GM18520 (cell line): ENCODE results near the gene SERPINA12.
A peak's percentile ranks its signal among the peaks of the same experiment; 100 is the strongest.
"Not testable (repeated sequence)": the region's sequence is repeated elsewhere in the genome, so short reads cannot be mapped to it uniquely, and the experiment has no call there.

Experiments used
- ATAC-seq: cut with Tn5 transposase; IDR thresholded peaks from one replicate; pipeline ENCODE4 v1.9.1; 2021; ENCODE audit not compliant: unreplicated experiment

The SERPINA12 gene

GRCh38 chr14:94494085-94494484, 15.2 kb downstream of the SERPINA12 start:
- no peak for ATAC-seq

- ATAC-seq: no peak
These were observed 17.8 kb downstream of the SERPINA12 start for GRCh38 chr14:94491511-94491910.

- ATAC-seq: no peak
These were observed 19.9 kb downstream of the SERPINA12 start for GRCh38 chr14:94489336-94489735.

- no peak for ATAC-seq
These were observed 22.4 kb downstream of the SERPINA12 start for GRCh38 chr14:94486883-94487282.

- no peak for ATAC-seq
These were observed 23.1 kb downstream of the SERPINA12 start for GRCh38 chr14:94485944-94486841.

GRCh38 chr14:94484481-94484880, 24.8 kb downstream of the SERPINA12 start:
- ATAC-seq: no peak

GRCh38 chr14:94483729-94484275, 25.5 kb downstream of the SERPINA12 start:
- ATAC-seq: no peak

- ATAC-seq: peak; percentile 62
These were observed 26.2 kb downstream of the SERPINA12 start for GRCh38 chr14:94483071-94483451.

- ATAC-seq: not testable (repeated sequence)
These were observed 26.9 kb downstream of the SERPINA12 start for GRCh38 chr14:94482132-94483070.

GRCh38 chr14:94481468-94482131, 27.7 kb downstream of the SERPINA12 start:
- ATAC-seq: peak; percentile 54

- no peak for ATAC-seq
These were observed 28.5 kb downstream of the SERPINA12 start for GRCh38 chr14:94480809-94481208.

GRCh38 chr14:94478420-94478819, 30.8 kb downstream of the SERPINA12 start:
- no peak for ATAC-seq

- no peak for ATAC-seq
These were observed 33.2 kb downstream of the SERPINA12 start, which contains the start of gene SERPINA9 for GRCh38 chr14:94476023-94476422. SERPINA9 (minus strand) TSS chr14:94476197; CDS start chr14:94469840, 6,357 bp downstream.

GRCh38 chr14:94474581-94475031, 34.7 kb downstream of the SERPINA12 start:
- ATAC-seq: no peak

- ATAC-seq: no peak
These were observed 35.4 kb downstream of the SERPINA12 start for GRCh38 chr14:94473666-94474410.

GRCh38 chr14:94472842-94473241, 36.4 kb downstream of the SERPINA12 start:
- no peak for ATAC-seq

- ATAC-seq: no peak
These were observed 38.2 kb downstream of the SERPINA12 start for GRCh38 chr14:94471045-94471444.

GRCh38 chr14:94470311-94470710, 39.0 kb downstream of the SERPINA12 start:
- ATAC-seq: no peak

GRCh38 chr14:94469261-94469660, 40.0 kb downstream of the SERPINA12 start:
- ATAC-seq: no peak
